Small intestine (tissue), 7 donors: ENCODE data around the gene MRPL34. TPM values are rescaled to one million over a fixed set of nuclear protein-coding genes. Genes with fewer than 3 reads are reported as not detected.

Experiments
- DNase-seq, 2 donors: peaks; one replicate each; pipeline versions ENCODE4 v3.0.0 to v3.0.0-alpha.2; 2013
- FAIRE-seq: peaks from 2 replicates; lab custom pipeline; 2012; peaks lifted over from hg19 to GRCh38; lab: Jason Lieb, UNC
- H3K27ac ChIP-seq, 3 donors: one replicate each; pipeline ENCODE4 v1.5.1; 2013; ENCODE audit warnings: low read length in 2 of 3, mild to moderate bottlenecking in 2 of 3, control low read depth in 1 of 3, inconsistent platforms in 1 of 3, low read depth in 1 of 3, moderate library complexity in 1 of 3
- H3K27me3 ChIP-seq, 3 donors: one replicate each; pipeline ENCODE4 v1.6.1; 2013; ENCODE audit warnings: low read length in 3 of 3, inconsistent platforms in 1 of 3; ENCODE audit not compliant: control insufficient read depth in 3 of 3, insufficient read depth in 3 of 3
- H3K36me3 ChIP-seq, 3 donors: one replicate each; pipeline ENCODE4 v1.6.1; 2013; ENCODE audit warnings: low read length in 3 of 3, inconsistent platforms in 1 of 3, low read depth in 1 of 3, mild to moderate bottlenecking in 1 of 3, moderate library complexity in 1 of 3; ENCODE audit not compliant: control insufficient read depth in 3 of 3, insufficient read depth in 2 of 3
- H3K4me1 ChIP-seq, 3 donors: one replicate each; pipeline ENCODE4 v1.6.1; 2013; ENCODE audit warnings: low read length in 2 of 3, inconsistent platforms in 1 of 3, low read depth in 1 of 3, mild to moderate bottlenecking in 1 of 3, moderate library complexity in 1 of 3; ENCODE audit not compliant: control insufficient read depth in 3 of 3, insufficient read depth in 2 of 3
- H3K4me3 ChIP-seq, 3 donors: one replicate each; pipeline ENCODE4 v1.5.1; 2013; ENCODE audit warnings: low read length in 3 of 3, control low read depth in 1 of 3, inconsistent platforms in 1 of 3, low read depth in 1 of 3, mild to moderate bottlenecking in 1 of 3, moderate library complexity in 1 of 3
- H3K9me3 ChIP-seq, 2 donors: one replicate each; pipeline ENCODE4 v1.6.1; 2013; ENCODE audit warnings: low read depth in 1 of 2, low read length in 1 of 2; ENCODE audit not compliant: control insufficient read depth in 2 of 2, insufficient read depth in 1 of 2
- WGBS, 3 donors: extraction: QIAGEN DNeasy Blood & Tissue Kit; methylation state at CpG; one replicate each; pipeline ENCODE4 v1.1.7; 2013; 5-methylcytosine and 5-hydroxymethylcytosine counted together
- polyA plus RNA-seq, 4 donors: library from polyadenylated mRNA; stranded (reverse) in 3 of 4; unstranded in 1 of 4; fragments of 200-250 nt in 3 of 4; fragments of 120-200 nt in 1 of 4; gene quantifications; one replicate each; pipeline versions ENCODE4 v1.2.1 to v1.2.3, GENCODE V29; 2013
- donor health status: healthy with polysubstance abuse.
- donor health status: control.
- donor health status: control.
- donor health status: Bipolar disorder and iron deficiency.
- donor health status: healthy.

MRPL34 gene
- polyA plus RNA-seq, 4 donors, result 49.0 to 404 (median 278) TPM

- H3K4me1 ChIP-seq, result peaks cover 3 to 9% (median 7%) of the 10 kb centered on the region in 3 donors
- FAIRE-seq (no peak), DNase-seq (no peak)
- H3K9me3 ChIP-seq, result no peaks in the 10 kb centered on the region
- WGBS, 3 donors, result 82 to 89% (median 88%) methylated on average over 7 of the region's 7 CpGs
- H3K27ac ChIP-seq, result no peak overlapping the region
- peaks cover 0 to 22% (median 0%) of the 10 kb centered on the region in 3 donors for H3K36me3 ChIP-seq
- H3K27me3 ChIP-seq, result no peaks in the 10 kb centered on the region
- no peak overlapping the region for H3K4me3 ChIP-seq
These were observed 36.2 kb downstream of the MRPL34 start for GRCh38 chr19:17341845-17342244.

DNA sequence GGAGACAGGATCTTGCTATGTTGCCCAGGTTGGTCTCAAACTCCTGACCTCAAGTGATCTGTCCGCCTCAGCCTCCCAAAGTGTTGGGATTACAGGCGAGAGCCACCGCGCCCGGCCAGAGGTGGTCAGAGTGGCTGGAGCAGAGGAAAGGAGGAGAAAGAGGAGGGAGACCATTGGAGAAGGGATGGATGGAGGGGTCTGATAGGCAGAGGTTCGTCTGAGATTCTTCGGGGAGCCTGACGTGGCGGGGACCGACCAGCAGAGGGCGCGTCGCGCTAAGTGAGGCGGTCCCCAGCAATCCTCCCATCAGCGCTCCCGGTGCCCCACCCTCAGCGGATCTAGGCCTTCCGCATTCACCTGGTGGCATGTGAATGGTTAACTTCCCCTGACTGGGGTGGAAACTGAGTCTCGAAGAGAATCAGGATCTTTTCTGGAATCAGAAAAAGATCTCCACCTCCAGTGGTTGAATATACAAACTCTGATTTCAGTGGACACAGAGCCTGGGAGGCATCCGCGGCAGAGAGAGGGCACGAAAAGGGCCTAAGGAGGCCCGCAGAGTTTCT, 40.5 kb downstream of the MRPL34 start:
- 14 to 16% (median 15%) methylated on average over 24 of the region's 24 CpGs for WGBS, 3 donors
- no peak for FAIRE-seq
- peak overlapping the region in 1 of 3 donors; percentile 27 for H3K27ac ChIP-seq

DNA sequence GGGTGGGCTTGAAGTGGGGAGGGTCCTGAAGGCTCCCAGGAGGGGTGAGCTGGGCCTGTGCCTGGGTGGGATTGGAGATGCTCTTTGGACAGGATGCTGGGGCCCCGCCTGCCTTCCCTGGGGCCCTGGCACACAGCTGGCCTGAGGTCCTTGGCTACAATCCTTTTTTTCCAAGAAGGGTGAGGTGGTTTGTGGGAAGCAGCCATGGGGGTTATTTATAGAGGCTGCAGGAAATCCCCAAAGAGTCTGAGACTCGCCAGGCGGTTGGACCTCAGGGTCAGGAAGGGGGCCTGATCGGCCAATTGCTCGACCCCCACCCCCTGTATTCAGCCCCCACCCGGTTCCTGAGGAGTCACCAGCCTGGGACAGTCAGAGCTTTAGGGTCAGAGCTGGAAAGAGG, 41.7 kb downstream of the MRPL34 start:
- H3K27me3 ChIP-seq, result peaks cover 0 to 12% (median 0%) of the 10 kb centered on the region in 3 donors
- no peak for FAIRE-seq
- H3K27ac ChIP-seq, result peak overlapping the region in 1 of 3 donors; percentile 69
- H3K4me3 ChIP-seq, result no peak overlapping the region
- DNase-seq, result no peak
- H3K9me3 ChIP-seq, result no peaks in the 10 kb centered on the region
- H3K36me3 ChIP-seq, result no peaks in the 10 kb centered on the region
- WGBS, 3 donors, result 26 to 45% (median 37%) methylated on average over 6 of the region's 6 CpGs
- H3K4me1 ChIP-seq, result peaks cover 0 to 2% (median 0%) of the 10 kb centered on the region in 3 donors

More for the DNA sequence above, 40.5 kb downstream of the MRPL34 start:
- no peak overlapping the region for H3K4me3 ChIP-seq
- H3K4me1 ChIP-seq, result peaks cover 0 to 2% (median 0%) of the 10 kb centered on the region in 3 donors
- H3K27me3 ChIP-seq, result peaks cover 0 to 12% (median 0%) of the 10 kb centered on the region in 3 donors
- H3K9me3 ChIP-seq, result no peaks in the 10 kb centered on the region
- peak; percentile 60 to 79 for DNase-seq
- H3K36me3 ChIP-seq, result peaks cover 0 to 6% (median 0%) of the 10 kb centered on the region in 3 donors

DNA sequence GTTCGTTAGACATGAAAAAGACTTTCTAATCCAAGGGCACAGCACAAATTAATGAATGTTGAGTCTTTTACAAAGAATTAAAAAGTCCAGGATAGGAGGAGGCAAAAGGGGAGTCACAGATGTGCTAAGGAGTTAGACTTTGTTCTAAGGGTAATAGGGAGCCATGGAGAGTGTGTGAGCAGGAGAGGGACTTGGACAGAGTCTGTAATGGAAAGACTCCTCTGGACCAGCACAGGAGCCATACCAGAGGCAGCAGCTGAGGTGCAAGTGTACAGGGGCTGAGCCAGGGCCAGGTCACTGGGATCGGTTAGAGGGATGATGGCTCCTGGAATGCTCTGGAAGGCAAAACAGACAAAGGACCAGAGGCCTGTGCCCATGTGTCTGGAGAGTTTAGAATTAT, 42.2 kb downstream of the MRPL34 start:
- Histone ChIP-seq H3K27ac (peak overlapping the region in 1 of 3 donors; percentile 52), H3K27me3 (peaks cover 0 to 12% (median 0%) of the 10 kb centered on the region in 3 donors), H3K36me3 (no peaks in the 10 kb centered on the region), H3K9me3 (no peaks in the 10 kb centered on the region), H3K4me1 (peaks cover 0 to 2% (median 0%) of the 10 kb centered on the region in 3 donors), H3K4me3 (no peak overlapping the region)
- FAIRE-seq, result no peak
- WGBS, 3 donors, result 58 to 63% (median 59%) methylated on average over 2 of the region's 2 CpGs
- DNase-seq, result no peak

GRCh38 chr19:17348700-17349099, 43.0 kb downstream of the MRPL34 start:
- H3K27me3 ChIP-seq, result peaks cover 0 to 12% (median 0%) of the 10 kb centered on the region in 3 donors
- peak overlapping the region in 1 of 3 donors; percentile 76 for H3K27ac ChIP-seq
- FAIRE-seq (no peak), DNase-seq (peak in 1 of 2 donors; percentile 38)
- H3K4me3 ChIP-seq, result no peak overlapping the region
- H3K36me3 ChIP-seq, result no peaks in the 10 kb centered on the region
- H3K4me1 ChIP-seq, result peaks cover 0 to 2% (median 0%) of the 10 kb centered on the region in 3 donors
- WGBS, 3 donors, result 6 to 22% (median 8%) methylated on average over 12 of the region's 12 CpGs
- no peaks in the 10 kb centered on the region for H3K9me3 ChIP-seq

DNA sequence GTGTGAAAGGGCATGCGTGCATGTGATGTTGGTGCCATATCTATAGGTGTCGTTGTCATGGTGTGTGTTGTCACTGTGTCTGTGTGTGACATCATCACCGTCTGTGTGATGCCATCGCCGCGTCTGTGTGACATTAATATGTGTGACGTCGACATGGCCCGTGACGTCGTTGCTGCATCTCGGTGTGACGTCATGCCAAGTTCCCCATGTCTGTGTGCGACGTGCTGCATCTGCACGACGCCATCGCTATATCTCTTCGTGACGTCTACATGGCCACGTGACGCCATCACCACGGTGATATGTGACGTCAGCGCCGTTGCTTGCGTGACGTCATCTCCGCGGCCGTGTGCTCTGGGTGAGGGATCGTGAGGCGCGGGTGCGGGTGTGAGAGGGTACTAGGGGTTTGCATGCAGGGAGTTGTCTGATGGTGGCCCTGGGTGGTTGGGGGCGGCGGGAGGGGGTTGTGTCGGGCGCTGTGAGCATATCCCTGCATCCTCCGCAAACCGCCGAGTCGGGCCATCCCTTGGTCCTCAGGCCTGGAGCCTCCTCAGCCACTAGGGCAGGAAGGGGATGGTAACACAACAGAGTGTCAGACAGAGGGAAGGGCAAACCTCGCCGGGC, 46.3 kb downstream of the MRPL34 start:
- DNase-seq, result no peak
- Histone ChIP-seq H3K9me3 (no peaks in the 10 kb centered on the region), H3K4me3 (no peak overlapping the region), H3K27ac (no peak overlapping the region), H3K27me3 (peaks cover 0 to 12% (median 0%) of the 10 kb centered on the region in 3 donors), H3K4me1 (peaks cover 0 to 2% (median 0%) of the 10 kb centered on the region in 3 donors), H3K36me3 (no peaks in the 10 kb centered on the region)
- WGBS, 3 donors, result 89 to 93% (median 90%) methylated on average over 39 to 45 of the region's 45 CpGs
- FAIRE-seq, result no peak

DNA sequence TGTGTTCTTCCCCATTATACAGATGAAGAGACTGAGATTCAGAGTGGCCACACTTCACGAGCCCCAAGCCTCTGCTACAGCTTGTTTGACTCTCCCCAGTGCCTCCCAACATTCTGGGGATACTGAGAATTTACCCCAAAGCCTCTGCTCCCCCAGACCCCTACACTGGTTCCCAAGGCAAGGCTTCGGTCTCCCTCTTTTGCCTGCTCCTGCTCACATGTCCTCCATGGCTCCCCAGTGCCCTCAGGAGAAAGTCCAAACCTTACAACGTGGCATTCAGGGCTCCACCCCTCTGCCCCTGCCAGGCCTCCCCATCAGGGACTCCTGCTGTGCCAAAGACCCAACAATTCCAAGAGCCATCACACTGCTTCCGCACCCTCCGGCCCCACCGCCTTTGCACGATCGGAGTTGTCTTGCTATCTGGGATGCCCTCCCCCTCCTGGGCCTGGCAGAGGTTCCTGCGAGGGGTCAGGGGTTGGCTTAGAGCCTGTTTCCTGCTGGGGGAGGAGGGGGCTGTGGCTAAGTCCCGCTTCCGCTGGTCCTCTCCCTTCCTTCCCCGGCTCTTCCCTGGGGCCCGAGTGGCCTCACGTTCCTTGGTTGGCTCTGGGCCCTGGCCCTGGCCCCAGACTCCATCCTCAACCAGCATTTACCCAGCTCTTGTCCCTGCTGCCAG, 47.1 kb downstream of the MRPL34 start:
- Histone ChIP-seq H3K4me3 (no peak overlapping the region), H3K4me1 (no peaks in the 10 kb centered on the region), H3K36me3 (no peaks in the 10 kb centered on the region), H3K27ac (no peak overlapping the region), H3K9me3 (no peaks in the 10 kb centered on the region), H3K27me3 (peaks cover 0 to 12% (median 0%) of the 10 kb centered on the region in 3 donors)
- FAIRE-seq (no peak), DNase-seq (no peak)
- WGBS, 3 donors, result 34 to 42% (median 37%) methylated on average over 14 of the region's 14 CpGs

GRCh38 chr19:17353386-17353785, 47.7 kb downstream of the MRPL34 start:
- WGBS, 3 donors, result 67 to 77% (median 69%) methylated on average over 8 of the region's 8 CpGs
- Histone ChIP-seq H3K4me3 (no peak overlapping the region), H3K27ac (no peak overlapping the region), H3K9me3 (no peaks in the 10 kb centered on the region), H3K4me1 (no peaks in the 10 kb centered on the region), H3K27me3 (peaks cover 0 to 9% (median 0%) of the 10 kb centered on the region in 3 donors), H3K36me3 (no peaks in the 10 kb centered on the region)
- FAIRE-seq, result no peak
- DNase-seq, result no peak
